Right hindlimb (tissue), 1 donor: ENCODE measurements around the gene CCNB3.

Source experiments
- DNase-seq: peaks from one replicate; pipeline ENCODE4 v3.0.0-alpha.2; 2018

Gene CCNB3

DNA sequence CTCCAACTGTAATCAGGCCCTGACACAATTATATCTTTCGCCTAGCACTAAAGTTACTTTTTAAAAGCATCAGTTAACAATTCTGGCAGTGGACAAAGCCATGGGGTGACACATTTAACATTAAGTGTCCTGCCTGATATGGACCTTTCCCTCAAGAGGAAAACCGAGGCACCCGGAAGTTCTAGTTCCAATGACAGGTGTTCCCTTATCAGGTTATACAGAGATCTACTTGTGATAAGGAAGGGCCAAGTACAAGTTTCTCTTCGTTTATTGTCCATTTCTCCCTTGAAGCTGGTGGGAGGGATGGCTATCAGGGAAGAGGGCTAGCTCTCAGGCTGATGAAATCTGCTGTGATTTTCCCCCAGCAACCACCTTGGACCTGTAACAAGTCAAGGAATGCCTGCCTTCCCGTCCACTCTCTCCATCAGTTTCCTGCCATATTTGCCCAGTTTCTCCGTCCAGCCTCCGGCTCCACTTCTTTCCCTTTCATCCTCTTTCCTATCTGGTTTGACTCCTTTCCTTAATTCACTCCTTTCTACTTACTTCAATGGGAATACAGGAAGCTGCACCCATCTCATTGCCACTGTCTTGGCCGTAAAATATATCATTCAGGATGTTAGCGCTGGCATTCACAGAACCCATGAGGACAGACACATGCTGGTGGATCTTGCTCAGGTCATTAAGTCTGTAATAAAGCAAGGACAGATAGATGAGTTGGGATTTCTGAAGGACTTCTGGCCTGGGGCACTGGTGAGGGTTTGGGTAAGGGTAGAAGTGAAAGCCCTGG lies 171.1 kb downstream of the CCNB3 start:
- DNase-seq = no peak

DNA sequence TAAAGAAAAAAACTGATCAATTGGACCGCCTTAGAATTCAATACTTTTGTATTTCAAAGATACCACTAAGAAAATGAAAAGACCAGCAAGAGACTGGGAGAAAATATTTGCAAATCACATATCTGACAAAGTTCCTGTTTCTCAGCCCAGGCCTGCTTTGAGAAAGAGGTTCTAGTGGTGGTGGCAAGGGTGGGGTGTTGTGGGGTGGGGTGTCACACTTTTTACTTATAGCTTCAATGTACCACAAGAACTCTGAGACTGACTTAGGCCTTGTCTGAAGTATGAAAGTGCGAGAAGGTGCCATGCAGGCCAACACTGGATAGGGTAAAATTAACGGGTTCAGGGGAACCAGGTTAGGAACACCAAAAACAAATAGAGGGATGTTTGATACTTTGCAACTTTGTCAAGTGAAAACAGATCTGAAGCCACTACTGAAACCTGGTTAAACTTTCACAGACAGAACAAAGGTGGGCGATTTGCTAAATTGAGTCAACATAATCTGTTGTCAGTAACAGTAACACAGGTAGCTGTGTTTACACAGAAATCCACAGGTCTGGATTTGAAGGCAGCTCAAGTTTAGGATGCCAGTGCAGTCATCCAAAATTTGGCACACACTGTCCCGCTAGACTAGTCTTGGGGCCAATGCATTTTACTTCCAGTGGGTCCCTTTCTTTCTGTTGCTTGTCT lies 177.3 kb downstream of the CCNB3 start:
- DNase-seq = no peak

DNA sequence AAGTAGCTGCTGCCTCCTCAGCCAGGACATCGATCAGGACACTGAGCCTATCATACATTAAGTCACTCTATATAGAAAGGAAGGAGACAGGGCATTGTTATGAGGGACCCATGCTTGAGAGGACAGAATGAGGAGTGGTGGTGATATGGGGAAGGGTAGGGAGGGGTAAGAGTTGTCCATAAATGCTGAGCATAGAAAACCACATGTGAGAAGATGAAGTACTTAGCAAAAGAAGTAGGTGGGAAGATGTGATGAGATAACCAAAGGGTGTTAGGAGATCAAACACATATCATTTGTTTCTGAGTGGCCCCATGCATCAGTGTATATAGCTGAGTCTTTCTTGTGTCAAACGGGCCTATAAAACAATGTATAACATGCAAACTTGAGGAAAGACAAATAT lies 182.0 kb downstream of the CCNB3 start:
- no peak for DNase-seq

DNA sequence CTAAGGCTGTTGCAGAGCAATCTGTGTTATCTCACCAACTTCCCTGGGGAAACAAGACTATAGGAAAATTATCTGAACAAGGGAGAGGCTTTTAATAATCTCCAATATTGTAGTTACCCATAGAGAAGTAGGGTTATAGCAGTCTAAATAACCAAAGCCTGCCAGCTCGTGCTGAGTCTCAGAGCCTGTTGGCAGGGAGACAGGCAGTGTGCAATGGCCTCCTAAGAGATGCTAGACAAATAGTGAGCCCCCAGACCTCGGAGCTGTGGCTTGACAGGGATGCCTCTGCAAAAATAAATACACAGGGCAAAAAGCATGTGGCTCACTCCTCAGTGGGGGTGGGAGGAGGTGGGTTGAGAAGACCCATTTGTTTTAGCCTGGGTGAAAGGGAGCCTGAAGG lies 189.3 kb downstream of the CCNB3 start:
- no peak for DNase-seq
